ENCODE data around the gene LDLR.

The LDLR gene

DNA sequence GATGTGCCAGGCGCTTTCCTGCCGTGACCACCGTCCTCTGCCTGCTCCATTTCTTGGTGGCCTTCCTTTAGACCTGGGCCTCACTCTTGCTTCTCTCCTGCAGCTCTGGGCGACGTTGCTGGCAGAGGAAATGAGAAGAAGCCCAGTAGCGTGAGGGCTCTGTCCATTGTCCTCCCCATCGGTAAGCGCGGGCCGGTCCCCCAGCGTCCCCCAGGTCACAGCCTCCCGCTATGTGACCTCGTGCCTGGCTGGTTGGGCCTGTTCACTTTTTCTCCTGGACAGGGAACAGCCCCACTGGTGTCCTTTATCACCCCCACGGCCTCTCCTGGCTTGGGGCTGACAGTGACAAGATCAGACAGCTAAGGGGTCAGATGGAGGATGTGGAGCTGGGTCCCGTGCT is 38.6 kb downstream of the LDLR start (continued):
- TF ChIP-seq, protein P1, sequence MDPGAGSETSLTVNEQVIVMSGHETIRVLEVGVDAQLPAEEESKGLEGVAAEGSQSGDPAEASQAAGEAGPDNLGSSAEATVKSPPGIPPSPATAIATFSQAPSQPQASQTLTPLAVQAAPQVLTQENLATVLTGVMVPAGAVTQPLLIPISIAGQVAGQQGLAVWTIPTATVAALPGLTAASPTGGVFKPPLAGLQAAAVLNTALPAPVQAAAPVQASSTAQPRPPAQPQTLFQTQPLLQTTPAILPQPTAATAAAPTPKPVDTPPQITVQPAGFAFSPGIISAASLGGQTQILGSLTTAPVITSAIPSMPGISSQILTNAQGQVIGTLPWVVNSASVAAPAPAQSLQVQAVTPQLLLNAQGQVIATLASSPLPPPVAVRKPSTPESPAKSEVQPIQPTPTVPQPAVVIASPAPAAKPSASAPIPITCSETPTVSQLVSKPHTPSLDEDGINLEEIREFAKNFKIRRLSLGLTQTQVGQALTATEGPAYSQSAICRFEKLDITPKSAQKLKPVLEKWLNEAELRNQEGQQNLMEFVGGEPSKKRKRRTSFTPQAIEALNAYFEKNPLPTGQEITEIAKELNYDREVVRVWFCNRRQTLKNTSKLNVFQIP (CRISPR knock-in tag; IDR thresholded peaks at IDR 0.05; ENCODE audit: borderline replicate concordance, low read depth): no peak
- TF ChIP-seq ZNF565 (CRISPR knock-in tag; conservative IDR thresholded peaks at IDR 0.05; ENCODE audit: low read depth): no peak

DNA sequence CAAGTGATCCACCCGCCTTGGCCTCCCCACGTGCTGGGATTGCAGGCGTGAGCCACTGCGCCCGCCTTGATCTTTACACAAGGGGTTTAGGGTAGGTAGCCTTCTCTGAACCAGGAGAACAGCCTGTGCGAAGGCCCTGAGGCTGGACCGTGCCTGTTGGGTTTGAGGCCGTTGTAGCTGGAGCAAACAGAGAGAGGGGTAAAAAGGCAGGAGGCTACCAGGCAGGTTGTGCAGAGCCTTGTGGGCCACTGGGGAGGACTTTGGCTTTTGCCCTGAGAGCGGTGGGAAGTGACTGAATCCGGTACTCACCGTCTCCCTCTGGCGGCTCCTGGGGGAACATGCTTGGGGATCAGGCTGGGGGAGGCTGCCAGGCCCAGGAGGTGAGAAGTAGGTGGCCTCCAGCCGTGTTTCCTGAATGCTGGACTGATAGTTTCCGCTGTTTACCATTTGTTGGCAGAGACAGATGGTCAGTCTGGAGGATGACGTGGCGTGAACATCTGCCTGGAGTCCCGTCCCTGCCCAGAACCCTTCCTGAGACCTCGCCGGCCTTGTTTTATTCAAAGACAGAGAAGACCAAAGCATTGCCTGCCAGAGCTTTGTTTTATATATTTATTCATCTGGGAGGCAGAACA is 41.7 kb downstream of the LDLR start:
- ATAC-seq: peak; percentile 90
- TF ChIP-seq PPARA (CRISPR knock-in tag; IDR thresholded peaks at IDR 0.05; ENCODE audit: borderline replicate concordance) (no peak), ZNF565 (CRISPR knock-in tag; conservative IDR thresholded peaks at IDR 0.05; ENCODE audit: low read depth) (no peak)

DNA sequence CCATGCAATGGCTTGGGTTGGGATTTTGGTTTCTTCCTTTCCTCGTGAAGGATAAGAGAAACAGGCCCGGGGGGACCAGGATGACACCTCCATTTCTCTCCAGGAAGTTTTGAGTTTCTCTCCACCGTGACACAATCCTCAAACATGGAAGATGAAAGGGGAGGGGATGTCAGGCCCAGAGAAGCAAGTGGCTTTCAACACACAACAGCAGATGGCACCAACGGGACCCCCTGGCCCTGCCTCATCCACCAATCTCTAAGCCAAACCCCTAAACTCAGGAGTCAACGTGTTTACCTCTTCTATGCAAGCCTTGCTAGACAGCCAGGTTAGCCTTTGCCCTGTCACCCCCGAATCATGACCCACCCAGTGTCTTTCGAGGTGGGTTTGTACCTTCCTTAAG is 42.2 kb downstream of the LDLR start:
- ATAC-seq: no peak
- TF ChIP-seq, protein P2, sequence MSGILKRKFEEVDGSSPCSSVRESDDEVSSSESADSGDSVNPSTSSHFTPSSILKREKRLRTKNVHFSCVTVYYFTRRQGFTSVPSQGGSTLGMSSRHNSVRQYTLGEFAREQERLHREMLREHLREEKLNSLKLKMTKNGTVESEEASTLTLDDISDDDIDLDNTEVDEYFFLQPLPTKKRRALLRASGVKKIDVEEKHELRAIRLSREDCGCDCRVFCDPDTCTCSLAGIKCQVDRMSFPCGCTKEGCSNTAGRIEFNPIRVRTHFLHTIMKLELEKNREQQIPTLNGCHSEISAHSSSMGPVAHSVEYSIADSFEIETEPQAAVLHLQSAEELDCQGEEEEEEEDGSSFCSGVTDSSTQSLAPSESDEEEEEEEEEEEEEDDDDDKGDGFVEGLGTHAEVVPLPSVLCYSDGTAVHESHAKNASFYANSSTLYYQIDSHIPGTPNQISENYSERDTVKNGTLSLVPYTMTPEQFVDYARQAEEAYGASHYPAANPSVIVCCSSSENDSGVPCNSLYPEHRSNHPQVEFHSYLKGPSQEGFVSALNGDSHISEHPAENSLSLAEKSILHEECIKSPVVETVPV (CRISPR knock-in tag; IDR thresholded peaks at IDR 0.05): no peak
- TF ChIP-seq SNAI2 (CRISPR knock-in tag; IDR thresholded peaks at IDR 0.05): no peak
- no peak for TF ChIP-seq ARNTL (CRISPR knock-in tag; IDR thresholded peaks at IDR 0.05; ENCODE audit: borderline replicate concordance, low read depth)
- TF ChIP-seq, protein P3, sequence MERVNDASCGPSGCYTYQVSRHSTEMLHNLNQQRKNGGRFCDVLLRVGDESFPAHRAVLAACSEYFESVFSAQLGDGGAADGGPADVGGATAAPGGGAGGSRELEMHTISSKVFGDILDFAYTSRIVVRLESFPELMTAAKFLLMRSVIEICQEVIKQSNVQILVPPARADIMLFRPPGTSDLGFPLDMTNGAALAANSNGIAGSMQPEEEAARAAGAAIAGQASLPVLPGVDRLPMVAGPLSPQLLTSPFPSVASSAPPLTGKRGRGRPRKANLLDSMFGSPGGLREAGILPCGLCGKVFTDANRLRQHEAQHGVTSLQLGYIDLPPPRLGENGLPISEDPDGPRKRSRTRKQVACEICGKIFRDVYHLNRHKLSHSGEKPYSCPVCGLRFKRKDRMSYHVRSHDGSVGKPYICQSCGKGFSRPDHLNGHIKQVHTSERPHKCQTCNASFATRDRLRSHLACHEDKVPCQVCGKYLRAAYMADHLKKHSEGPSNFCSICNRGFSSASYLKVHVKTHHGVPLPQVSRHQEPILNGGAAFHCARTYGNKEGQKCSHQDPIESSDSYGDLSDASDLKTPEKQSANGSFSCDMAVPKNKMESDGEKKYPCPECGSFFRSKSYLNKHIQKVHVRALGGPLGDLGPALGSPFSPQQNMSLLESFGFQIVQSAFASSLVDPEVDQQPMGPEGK (CRISPR knock-in tag; IDR thresholded peaks at IDR 0.05; ENCODE audit: borderline replicate concordance): no peak
- TF ChIP-seq CSDC2 (CRISPR knock-in tag; IDR thresholded peaks at IDR 0.05): no peak

DNA sequence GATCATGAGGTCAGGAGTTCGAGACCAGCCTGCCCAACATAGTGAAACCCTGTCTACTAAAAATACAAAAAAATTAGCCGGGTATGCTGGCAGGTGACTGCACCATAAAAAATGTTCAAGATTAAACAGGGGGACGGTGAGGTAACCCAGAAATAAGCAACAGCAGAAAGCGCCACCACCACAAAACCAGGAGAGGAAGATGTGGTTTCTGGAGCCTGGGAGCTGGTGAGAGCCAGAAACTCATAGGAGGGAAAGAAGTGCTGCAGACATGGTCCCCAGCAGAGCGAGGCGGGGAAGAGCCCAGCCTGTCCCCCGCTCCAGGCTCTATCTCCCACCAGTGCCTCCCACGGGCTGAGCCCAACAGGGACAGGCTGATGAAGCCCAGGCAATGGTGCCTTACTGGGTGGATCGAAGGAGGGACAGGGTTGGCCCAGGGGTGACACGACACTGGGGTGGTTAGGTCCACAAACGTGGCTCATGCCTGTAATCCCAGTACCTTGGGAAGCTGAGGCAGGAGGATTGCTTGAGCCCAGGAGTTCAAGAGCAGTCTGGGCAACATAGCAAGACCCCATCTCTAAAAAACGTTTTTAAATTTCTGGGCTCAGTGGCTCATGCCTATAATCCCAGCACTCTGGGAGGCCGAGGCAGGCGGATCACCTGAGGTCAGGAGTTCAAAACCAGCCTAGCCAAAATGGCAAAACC is 47.3 kb downstream of the LDLR start:
- no peak for TF ChIP-seq GLIS3 (CRISPR knock-in tag; IDR thresholded peaks at IDR 0.05)
- TF ChIP-seq, protein P4, sequence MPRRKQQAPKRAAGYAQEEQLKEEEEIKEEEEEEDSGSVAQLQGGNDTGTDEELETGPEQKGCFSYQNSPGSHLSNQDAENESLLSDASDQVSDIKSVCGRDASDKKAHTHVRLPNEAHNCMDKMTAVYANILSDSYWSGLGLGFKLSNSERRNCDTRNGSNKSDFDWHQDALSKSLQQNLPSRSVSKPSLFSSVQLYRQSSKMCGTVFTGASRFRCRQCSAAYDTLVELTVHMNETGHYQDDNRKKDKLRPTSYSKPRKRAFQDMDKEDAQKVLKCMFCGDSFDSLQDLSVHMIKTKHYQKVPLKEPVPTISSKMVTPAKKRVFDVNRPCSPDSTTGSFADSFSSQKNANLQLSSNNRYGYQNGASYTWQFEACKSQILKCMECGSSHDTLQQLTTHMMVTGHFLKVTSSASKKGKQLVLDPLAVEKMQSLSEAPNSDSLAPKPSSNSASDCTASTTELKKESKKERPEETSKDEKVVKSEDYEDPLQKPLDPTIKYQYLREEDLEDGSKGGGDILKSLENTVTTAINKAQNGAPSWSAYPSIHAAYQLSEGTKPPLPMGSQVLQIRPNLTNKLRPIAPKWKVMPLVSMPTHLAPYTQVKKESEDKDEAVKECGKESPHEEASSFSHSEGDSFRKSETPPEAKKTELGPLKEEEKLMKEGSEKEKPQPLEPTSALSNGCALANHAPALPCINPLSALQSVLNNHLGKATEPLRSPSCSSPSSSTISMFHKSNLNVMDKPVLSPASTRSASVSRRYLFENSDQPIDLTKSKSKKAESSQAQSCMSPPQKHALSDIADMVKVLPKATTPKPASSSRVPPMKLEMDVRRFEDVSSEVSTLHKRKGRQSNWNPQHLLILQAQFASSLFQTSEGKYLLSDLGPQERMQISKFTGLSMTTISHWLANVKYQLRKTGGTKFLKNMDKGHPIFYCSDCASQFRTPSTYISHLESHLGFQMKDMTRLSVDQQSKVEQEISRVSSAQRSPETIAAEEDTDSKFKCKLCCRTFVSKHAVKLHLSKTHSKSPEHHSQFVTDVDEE (CRISPR knock-in tag; IDR thresholded peaks at IDR 0.05): no peak
- TF ChIP-seq BACH2 (CRISPR knock-in tag; IDR thresholded peaks at IDR 0.05; ENCODE audit: borderline replicate concordance): no peak
- no peak for TF ChIP-seq PPARA (CRISPR knock-in tag; IDR thresholded peaks at IDR 0.05; ENCODE audit: borderline replicate concordance)
- no peak for TF ChIP-seq RARB (CRISPR knock-in tag; IDR thresholded peaks at IDR 0.05)
- TF ChIP-seq, protein P2 (CRISPR knock-in tag; IDR thresholded peaks at IDR 0.05): no peak
- TF ChIP-seq ZFP3 (CRISPR knock-in tag; IDR thresholded peaks at IDR 0.05): no peak
- no peak for TF ChIP-seq ISL1 (CRISPR knock-in tag; IDR thresholded peaks at IDR 0.05)
- no peak for TF ChIP-seq ARNTL (CRISPR knock-in tag; IDR thresholded peaks at IDR 0.05; ENCODE audit: borderline replicate concordance, low read depth)
- TF ChIP-seq SNAI2 (CRISPR knock-in tag; IDR thresholded peaks at IDR 0.05): no peak
- no peak for ATAC-seq

Measured in SK-N-SH treated with all-trans-retinoic acid at 6 μM for 48 hours (cell line).